GM12878 (cell line): ENCODE results near the gene CACNB3. TPM values are rescaled to one million over a fixed set of nuclear protein-coding genes. Genes with fewer than 3 reads are reported as not detected.
A peak's percentile ranks its signal among the peaks of the same experiment; 100 is the strongest.

Source experiments
- ATAC-seq: fragments of 200-7000 bp; cut with Tn5 transposase; 3 replicates; pipeline ENCODE4 v1.9.1; 2020; ENCODE audit warnings: mild to moderate bottlenecking, moderate library complexity
- BruUV-seq: library from RNA; stranded (reverse); fragments of 400-500 nt; replicated peaks from 2 replicates; lab custom pipeline; 2021; lab: Mats Ljungman, UMichigan
- CTCF ChIA-PET: fragments of 300-600 bp; sonication (Branson Sonifier 250); formaldehyde crosslinking; extraction: SDS; loops from one replicate; lab custom pipeline; 2021; ENCODE audit warnings: inconsistent platforms; lab: Yijun Ruan, JAX
- POLR2A ChIA-PET: fragments of 350-600 bp; formaldehyde crosslinking; extraction: SDS; loops from one replicate; lab custom pipeline; 2021; ENCODE audit warnings: inconsistent platforms; lab: Charles Lee
- RAD21 ChIA-PET: fragments of 300-600 bp; sonication (Branson Sonifier 250); formaldehyde crosslinking; loops from one replicate; lab custom pipeline; 2023; ENCODE audit warnings: antibody characterized with exemption; ENCODE audit not compliant: unreplicated experiment; lab: Charles Lee
- SMC1A ChIA-PET: fragments of 300-600 bp; sonication (Branson Sonifier 250); formaldehyde crosslinking; loops from one replicate; lab custom pipeline; 2023; ENCODE audit not compliant: unreplicated experiment, uncharacterized antibody; lab: Charles Lee
- DNase-seq: peaks from one replicate; pipeline ENCODE4 v3.0.0-alpha.2; 2011; ENCODE audit warnings: low read depth, low spot score
- FAIRE-seq: peaks from 3 replicates; lab custom pipeline; 2011; peaks lifted over from hg19 to GRCh38; lab: Jason Lieb, UNC
- H2AFZ ChIP-seq: 2 replicates; pipeline ENCODE4 v1.6.0; 2011; ENCODE audit warnings: low read depth, low read length, control low read depth; ENCODE audit not compliant: control insufficient read depth
- H3K27ac ChIP-seq: 2 replicates; pipeline ENCODE4 v1.5.1; 2011; ENCODE audit warnings: control low read depth; ENCODE audit not compliant: control insufficient read depth, insufficient read depth
- H3K27me3 ChIP-seq, 2 experiments: replicated peaks in 1 of 2; 2 replicates each; pipeline versions ENCODE4 v1.6.0 to v1.6.1; 2011; ENCODE audit warnings: low read length in 1 of 2; ENCODE audit not compliant: control insufficient read depth in 2 of 2, insufficient read depth in 2 of 2
- H3K36me3 ChIP-seq, 2 experiments: 2 replicates each; pipeline ENCODE4 v1.5.1; 2011; ENCODE audit warnings: low read length in 1 of 2; ENCODE audit not compliant: control insufficient read depth in 2 of 2, insufficient read depth in 2 of 2
- H3K4me1 ChIP-seq: 2 replicates; pipeline ENCODE4 v1.6.1; 2011; ENCODE audit warnings: mild to moderate bottlenecking, low read length, moderate library complexity, mixed read lengths; ENCODE audit not compliant: control insufficient read depth, insufficient read depth
- H3K4me2 ChIP-seq: 2 replicates; pipeline ENCODE4 v1.6.0; 2011; ENCODE audit warnings: control low read depth; ENCODE audit not compliant: control insufficient read depth, insufficient read depth
- H3K4me3 ChIP-seq: fragments of 200-600 bp; sonication (generic); 2 replicates; pipeline ENCODE4 v1.5.1; 2016
- H3K79me2 ChIP-seq: 2 replicates; pipeline ENCODE4 v1.6.0; 2011; ENCODE audit warnings: low read length; ENCODE audit not compliant: control insufficient read depth, insufficient read depth
- H3K9ac ChIP-seq: 2 replicates; pipeline ENCODE4 v1.8.0; 2011; ENCODE audit warnings: low read length, control low read depth, mixed read lengths; ENCODE audit not compliant: control insufficient read depth, insufficient read depth
- H3K9me3 ChIP-seq: replicated peaks from 3 replicates; pipeline ENCODE4 v1.5.1; 2011; ENCODE audit warnings: mild to moderate bottlenecking, low read length; ENCODE audit not compliant: control insufficient read depth, insufficient read depth
- H4K20me1 ChIP-seq: 2 replicates; pipeline ENCODE4 v1.6.0; 2011; ENCODE audit not compliant: control insufficient read depth, insufficient read depth
- BHLHE40 ChIP-seq, 2 experiments: fragments of 450-650 bp in 1 of 2; IDR thresholded peaks; 2 replicates each; pipeline ENCODE4 v1.6.1; 2011 to 2017; ENCODE audit warnings: low read depth in 2 of 2, borderline replicate concordance in 1 of 2, improper control_type of control experiment in 1 of 2, low read length in 1 of 2, mild to moderate bottlenecking in 1 of 2
- CBFB ChIP-seq: IDR thresholded peaks from 2 replicates; pipeline ENCODE4 v1.6.1; 2016; ENCODE audit warnings: antibody characterized with exemption, low read depth
- CEBPZ ChIP-seq: fragments of 150-350 bp; IDR thresholded peaks from 2 replicates; pipeline ENCODE4 v1.6.1; 2016; ENCODE audit warnings: low read depth, low read length
- CREM ChIP-seq: IDR thresholded peaks from 2 replicates; pipeline ENCODE4 v1.6.1; 2014; ENCODE audit warnings: antibody characterized with exemption, low read depth
- CTCF ChIP-seq, 3 experiments: IDR thresholded peaks in 2 of 3; conservative IDR thresholded peaks in 1 of 3; 2 replicates each; pipeline ENCODE4 v1.5.1; 2011; ENCODE audit warnings: low read depth in 3 of 3, low read length in 3 of 3, mild to moderate bottlenecking in 3 of 3, control low read depth in 2 of 3, moderate library complexity in 2 of 3, inconsistent platforms in 1 of 3, mixed read lengths in 1 of 3; ENCODE audit not compliant: control insufficient read depth in 2 of 3, insufficient read depth in 1 of 3; ENCODE audit errors: extremely low read depth in 1 of 3
- ESRRA ChIP-seq: IDR thresholded peaks from 2 replicates; pipeline ENCODE4 v1.6.1; 2012; ENCODE audit warnings: mild to moderate bottlenecking, low read length, improper control_type of control experiment
- HDAC6 ChIP-seq: fragments of 200-600 bp; sonication (generic); IDR thresholded peaks from one replicate; pipeline ENCODE4 v1.8.0; 2017; ENCODE audit warnings: antibody characterized with exemption; ENCODE audit not compliant: unreplicated experiment
- JUND ChIP-seq: IDR thresholded peaks from 2 replicates; pipeline ENCODE4 v1.6.1; 2012; ENCODE audit warnings: low read depth, mild to moderate bottlenecking, low read length, improper control_type of control experiment, moderate library complexity
- NFIC ChIP-seq: IDR thresholded peaks from 2 replicates; pipeline ENCODE4 v1.6.1; 2012; ENCODE audit warnings: low read depth, mild to moderate bottlenecking, inconsistent platforms, low read length, moderate library complexity
- PML ChIP-seq: IDR thresholded peaks from 2 replicates; pipeline ENCODE4 v1.6.1; 2012; ENCODE audit warnings: low read length, inconsistent platforms
- POLR2AphosphoS2 ChIP-seq: IDR thresholded peaks from 2 replicates; pipeline ENCODE4 v1.6.1; 2011; ENCODE audit warnings: low read depth, mild to moderate bottlenecking, low read length, improper control_type of control experiment, moderate library complexity
- SIX5 ChIP-seq: IDR thresholded peaks from 2 replicates; pipeline ENCODE4 v1.6.1; 2011; ENCODE audit warnings: mild to moderate bottlenecking, low read depth, low read length, moderate library complexity; ENCODE audit not compliant: severe bottlenecking
- TARDBP ChIP-seq: IDR thresholded peaks from 2 replicates; pipeline ENCODE4 v1.6.1; 2016; ENCODE audit warnings: borderline replicate concordance
- TBL1XR1 ChIP-seq: IDR thresholded peaks from 2 replicates; pipeline ENCODE4 v1.6.1; 2012; ENCODE audit warnings: low read depth, low read length, improper control_type of control experiment
- TCF3 ChIP-seq: IDR thresholded peaks from 2 replicates; pipeline ENCODE4 v1.6.1; 2012; ENCODE audit warnings: low read depth, mild to moderate bottlenecking, low read length, borderline replicate concordance; ENCODE audit not compliant: insufficient read depth
- ZNF207 ChIP-seq: fragments of 450-650 bp; IDR thresholded peaks from 2 replicates; pipeline ENCODE4 v1.6.1; 2014; ENCODE audit warnings: antibody characterized with exemption, mild to moderate bottlenecking, borderline replicate concordance
- WGBS: methylation state at CpG from one replicate; pipeline ENCODE4 v1.1.6; 2016; ENCODE audit warnings: low lambda C conversion rate; ENCODE audit not compliant: insufficient replicate concordance, insufficient coverage; ENCODE audit errors: missing lambda C conversion rate; 5-methylcytosine and 5-hydroxymethylcytosine counted together
- in situ Hi-C: fragments of 300-500 bp; cut with MboI; formaldehyde crosslinking; loops from 9 replicates; pipeline ENCODE4 v1.14.3; 2018; ENCODE audit warnings: mixed read lengths
- intact Hi-C: fragments of 100-400 bp; cut with micrococcal nuclease; formaldehyde crosslinking; loops from one replicate; pipeline ENCODE4 v1.14.2; 2022; ENCODE audit not compliant: unreplicated experiment
- polyA plus RNA-seq, 11 experiments: library from polyadenylated mRNA; depleted of rRNA in 4 of 11; unstranded in 6 of 11; stranded (reverse) in 5 of 11; fragments of >200 nt; fragmentation: Nextera tagmentation in 4 of 11; fragmentation: Illumina TruSeq in 1 of 11; extraction: Ambion mirVana in 4 of 11; extraction: Trizol in 1 of 11; gene quantifications; 1 replicate in 1 of 11; 2 replicates in 10 of 11; pipeline versions ENCODE4 v1.2.1 to v1.2.3, GENCODE V29; 2011 to 2016; ENCODE audit warnings: inconsistent platforms in 2 of 11, missing spikeins in 2 of 11, low read depth in 1 of 11
- total RNA-seq, 4 experiments: library from RNA; depleted of rRNA in 3 of 4; stranded (reverse); fragments of >200 nt in 3 of 4; fragmentation: Illumina TruSeq in 1 of 4; extraction: Trizol in 1 of 4; gene quantifications; 2 replicates each; pipeline versions ENCODE4 v1.2.1 to v1.2.3, GENCODE V29; 2013 to 2021
- TF ChIP-seq, protein P1 (sequence below): fragments of 450-650 bp; IDR thresholded peaks from 2 replicates; pipeline ENCODE4 v1.6.1; 2017; ENCODE audit warnings: low read depth, mild to moderate bottlenecking, moderate library complexity

Gene CACNB3
- total and polyA plus RNA-seq, 10 of the 15 experiments (the other 5 are each of a cell fraction or from before 2014, with no cell fraction given), result 0.78 to 5.0 (median 1.7) TPM

GRCh38 chr12:48824112-48824511, 5.8 kb downstream of the CACNB3 start:
- Histone ChIP-seq H3K27me3 (peaks cover 0 to 2% of the 10 kb centered on the region in 2 experiments; a peak in 3 of 4 replicates), H3K4me1 (no peaks in the 10 kb centered on the region; the same call in 1 of the 2 replicates), H3K27ac (no peak overlapping the region), H3K4me2 (no peak overlapping the region), H3K9me3 (no peaks in the 10 kb centered on the region), H3K36me3 (peaks cover 6 to 8% of the 10 kb centered on the region in 2 experiments; a peak in 3 of 4 replicates), H3K9ac (no peak overlapping the region), H3K79me2 (no peaks in the 10 kb centered on the region), H3K4me3 (no peak overlapping the region), H2AFZ (no peak overlapping the region), H4K20me1 (no peaks in the 10 kb centered on the region)
- no TSS peak for BruUV-seq
- CTCF ChIA-PET, result interaction anchor here (0.6 to 4.2 kb wide), 2 partner anchors 9 to 209 kb away, joined by 3 to 26 read pairs; no protein-coding TSS in a partner anchor
- ATAC-seq, result peak; percentile 90
- POLR2A ChIA-PET, result no interaction called here
- RAD21 ChIA-PET, result interaction anchor here (0.8 to 1.5 kb wide), 2 partner anchors 28 to 172 kb away, joined by 3 read pairs; partner anchors contain the start of gene DDX23
- intact Hi-C loops (no loop called here), in situ Hi-C loops (no loop called here)
- no peak for FAIRE-seq
- WGBS, result 16% methylated on average over 12 of the region's 12 CpGs
- no peak for DNase-seq
- SMC1A ChIA-PET, result no interaction called here
- TF ChIP-seq SIX5 (no peak), JUND (no peak), CREM (no peak), HDAC6 (no peak), CTCF (IDR thresholded peaks at IDR 0.05 in 2 of 3, conservative IDR thresholded peaks at IDR 0.05 in 1 of 3; ENCODE audit: control insufficient read depth in 2 of 3, extremely low read depth in 1 of 3, insufficient read depth in 1 of 3, low read depth in 3 of 3, low read length in 3 of 3) (no peak), PML (no peak), CEBPZ (no peak), ZNF207 (no peak), ESRRA (no peak), POLR2AphosphoS2 (no peak), TBL1XR1 (no peak), CBFB (no peak), NFIC (no peak), BHLHE40 (IDR thresholded peaks at IDR 0.05; ENCODE audit: borderline replicate concordance in 1 of 2, low read depth in 2 of 2, low read length in 1 of 2) (no peak), TCF3 (no peak), TARDBP (no peak)
- TF ChIP-seq, protein P1, sequence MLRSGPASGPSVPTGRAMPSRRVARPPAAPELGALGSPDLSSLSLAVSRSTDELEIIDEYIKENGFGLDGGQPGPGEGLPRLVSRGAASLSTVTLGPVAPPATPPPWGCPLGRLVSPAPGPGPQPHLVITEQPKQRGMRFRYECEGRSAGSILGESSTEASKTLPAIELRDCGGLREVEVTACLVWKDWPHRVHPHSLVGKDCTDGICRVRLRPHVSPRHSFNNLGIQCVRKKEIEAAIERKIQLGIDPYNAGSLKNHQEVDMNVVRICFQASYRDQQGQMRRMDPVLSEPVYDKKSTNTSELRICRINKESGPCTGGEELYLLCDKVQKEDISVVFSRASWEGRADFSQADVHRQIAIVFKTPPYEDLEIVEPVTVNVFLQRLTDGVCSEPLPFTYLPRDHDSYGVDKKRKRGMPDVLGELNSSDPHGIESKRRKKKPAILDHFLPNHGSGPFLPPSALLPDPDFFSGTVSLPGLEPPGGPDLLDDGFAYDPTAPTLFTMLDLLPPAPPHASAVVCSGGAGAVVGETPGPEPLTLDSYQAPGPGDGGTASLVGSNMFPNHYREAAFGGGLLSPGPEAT, result no peak
